Measurements from ENCODE around the gene FBXL16.

GRCh38 chr16:695355-696089 is 10.1 kb downstream of the FBXL16 start:
- no peak for TF ChIP-seq EZH2phosphoT487 (IDR thresholded peaks at IDR 0.05; ENCODE audit: unreplicated experiment)
- TF ChIP-seq, protein P1, sequence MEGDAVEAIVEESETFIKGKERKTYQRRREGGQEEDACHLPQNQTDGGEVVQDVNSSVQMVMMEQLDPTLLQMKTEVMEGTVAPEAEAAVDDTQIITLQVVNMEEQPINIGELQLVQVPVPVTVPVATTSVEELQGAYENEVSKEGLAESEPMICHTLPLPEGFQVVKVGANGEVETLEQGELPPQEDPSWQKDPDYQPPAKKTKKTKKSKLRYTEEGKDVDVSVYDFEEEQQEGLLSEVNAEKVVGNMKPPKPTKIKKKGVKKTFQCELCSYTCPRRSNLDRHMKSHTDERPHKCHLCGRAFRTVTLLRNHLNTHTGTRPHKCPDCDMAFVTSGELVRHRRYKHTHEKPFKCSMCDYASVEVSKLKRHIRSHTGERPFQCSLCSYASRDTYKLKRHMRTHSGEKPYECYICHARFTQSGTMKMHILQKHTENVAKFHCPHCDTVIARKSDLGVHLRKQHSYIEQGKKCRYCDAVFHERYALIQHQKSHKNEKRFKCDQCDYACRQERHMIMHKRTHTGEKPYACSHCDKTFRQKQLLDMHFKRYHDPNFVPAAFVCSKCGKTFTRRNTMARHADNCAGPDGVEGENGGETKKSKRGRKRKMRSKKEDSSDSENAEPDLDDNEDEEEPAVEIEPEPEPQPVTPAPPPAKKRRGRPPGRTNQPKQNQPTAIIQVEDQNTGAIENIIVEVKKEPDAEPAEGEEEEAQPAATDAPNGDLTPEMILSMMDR (conservative IDR thresholded peaks at IDR 0.05; ENCODE audit: low read depth in 2 of 2), result no peak

Measured in GM23338 (cell line).